Skin epidermis (tissue), 12 donors: Measurements from ENCODE around the gene ZSCAN26.
"Not testable (repeated sequence)": the region's sequence is repeated elsewhere in the genome, so short reads cannot be mapped to it uniquely, and the experiment has no call there.

Experiments used
- H3K27ac ChIP-seq, 21 experiments: fragments of 200-600 bp; sonication (generic) in 11 of 21; one replicate each; pipeline ENCODE4 v1.5.0; 2020; ENCODE audit warnings: mild to moderate bottlenecking in 3 of 21, inconsistent platforms in 2 of 21, moderate library complexity in 2 of 21
- H3K4me3 ChIP-seq, 7 experiments: fragments of 200-600 bp; sonication (generic) in 2 of 7; one replicate each; pipeline ENCODE4 v1.5.0; 2020; ENCODE audit warnings: inconsistent platforms in 2 of 7, mild to moderate bottlenecking in 2 of 7, moderate library complexity in 1 of 7

ZSCAN26 gene

DNA sequence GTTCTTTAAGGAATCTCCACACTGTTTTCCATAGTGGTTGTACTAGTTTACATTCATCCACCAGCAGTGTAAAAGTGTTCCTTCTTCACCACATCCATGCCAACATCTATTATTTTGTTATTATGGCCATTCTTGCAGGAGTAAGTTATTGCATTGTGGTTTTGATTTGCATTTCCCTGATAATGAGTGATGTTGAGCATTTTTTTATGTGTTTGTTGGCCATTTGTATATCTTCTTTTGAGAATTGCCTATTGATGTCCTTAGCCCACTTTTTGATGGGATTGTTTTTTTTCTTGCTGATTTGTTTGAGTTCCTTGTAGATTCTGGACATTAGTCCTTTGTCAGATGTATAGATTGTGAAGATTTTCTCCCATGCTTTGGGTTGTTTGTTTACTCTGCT lies 39.4 kb downstream of the ZSCAN26 start:
- not testable (repeated sequence) for H3K27ac ChIP-seq, H3K4me3 ChIP-seq

- Histone ChIP-seq H3K27ac (no peak overlapping the region), H3K4me3 (no peak overlapping the region)
These were observed 44.3 kb downstream of the ZSCAN26 start for GRCh38 chr6:28311139-28311823.

DNA sequence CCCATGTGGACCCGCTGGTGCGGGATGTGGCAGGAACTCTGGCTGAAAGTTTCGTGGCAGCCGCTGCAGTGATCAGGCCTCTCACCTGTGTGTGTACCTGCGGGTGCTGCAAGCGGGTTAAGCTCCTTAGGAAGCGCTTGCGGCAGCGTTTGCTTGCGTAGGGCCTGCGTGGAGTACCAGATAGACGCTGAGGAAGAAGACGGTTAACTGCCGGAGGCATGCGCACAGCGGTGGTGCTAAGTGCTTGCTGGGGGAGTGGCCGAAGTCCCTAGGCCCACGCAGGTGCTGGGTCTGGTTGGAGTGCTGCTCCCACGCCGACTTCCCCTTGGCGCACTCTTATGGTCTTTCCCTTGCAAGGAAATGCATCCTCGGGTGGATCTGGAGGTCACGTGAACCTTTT lies 46.0 kb downstream of the ZSCAN26 start:
- no peak overlapping the region for H3K4me3 ChIP-seq
- no peak overlapping the region for H3K27ac ChIP-seq

GRCh38 chr6:28315628-28316027 lies 48.7 kb downstream of the ZSCAN26 start:
- Histone ChIP-seq H3K4me3 (no peak overlapping the region), H3K27ac (no peak overlapping the region)

DNA sequence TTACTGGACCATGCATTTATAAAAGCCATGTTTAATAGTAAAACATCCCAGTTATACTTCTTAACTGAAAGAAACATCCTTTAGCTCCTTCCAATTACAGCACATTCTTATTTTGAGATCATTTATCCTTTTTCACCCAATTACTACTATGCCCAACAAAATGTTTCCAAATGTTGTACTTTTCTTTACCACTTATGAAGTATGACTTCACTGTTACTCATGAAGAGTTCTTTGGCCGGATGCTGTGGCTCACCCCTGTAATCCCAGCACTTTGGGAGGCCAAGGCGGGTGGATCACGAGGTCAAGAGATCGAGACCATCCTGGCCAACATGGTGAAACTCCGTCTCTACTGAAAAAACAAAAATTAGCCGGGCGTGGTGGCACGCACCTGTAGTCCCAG lies 50.9 kb downstream of the ZSCAN26 start:
- not testable (repeated sequence) for H3K4me3 ChIP-seq, H3K27ac ChIP-seq

- no peak overlapping the region for H3K4me3 ChIP-seq
- H3K27ac ChIP-seq = no peak overlapping the region
These were observed 55.7 kb downstream of the ZSCAN26 start for GRCh38 chr6:28322661-28323060.

DNA sequence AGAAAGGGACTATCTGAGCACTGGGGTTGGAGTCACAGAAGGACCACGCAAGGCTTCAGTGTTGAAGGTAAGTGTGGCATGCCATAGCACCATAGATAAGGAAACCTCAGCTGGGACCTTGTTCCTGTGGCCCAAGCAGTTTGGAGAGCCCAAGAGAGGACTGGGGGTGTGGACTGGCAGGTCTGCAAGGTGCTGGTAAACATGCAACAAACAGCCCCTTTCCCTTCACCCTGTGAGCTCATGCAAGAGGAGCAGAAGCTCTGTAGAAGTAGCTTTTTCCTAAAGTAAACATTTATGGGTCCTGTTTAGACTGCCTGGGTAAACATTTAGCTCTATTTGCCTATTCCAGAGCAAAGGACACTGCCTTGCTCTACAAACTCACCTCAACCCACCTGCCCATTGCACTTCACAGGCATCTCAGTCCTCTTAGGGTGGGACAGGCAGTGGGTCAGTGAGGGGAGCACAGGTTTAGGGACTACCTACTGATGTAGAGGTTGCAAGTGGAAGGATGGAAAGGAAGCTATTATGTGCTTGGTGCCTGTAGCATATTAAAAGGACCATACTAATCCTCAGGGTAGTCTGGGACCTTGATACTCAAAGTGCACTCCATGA lies 57.0 kb downstream of the ZSCAN26 start:
- H3K4me3 ChIP-seq = no peak overlapping the region
- H3K27ac ChIP-seq = no peak overlapping the region

DNA sequence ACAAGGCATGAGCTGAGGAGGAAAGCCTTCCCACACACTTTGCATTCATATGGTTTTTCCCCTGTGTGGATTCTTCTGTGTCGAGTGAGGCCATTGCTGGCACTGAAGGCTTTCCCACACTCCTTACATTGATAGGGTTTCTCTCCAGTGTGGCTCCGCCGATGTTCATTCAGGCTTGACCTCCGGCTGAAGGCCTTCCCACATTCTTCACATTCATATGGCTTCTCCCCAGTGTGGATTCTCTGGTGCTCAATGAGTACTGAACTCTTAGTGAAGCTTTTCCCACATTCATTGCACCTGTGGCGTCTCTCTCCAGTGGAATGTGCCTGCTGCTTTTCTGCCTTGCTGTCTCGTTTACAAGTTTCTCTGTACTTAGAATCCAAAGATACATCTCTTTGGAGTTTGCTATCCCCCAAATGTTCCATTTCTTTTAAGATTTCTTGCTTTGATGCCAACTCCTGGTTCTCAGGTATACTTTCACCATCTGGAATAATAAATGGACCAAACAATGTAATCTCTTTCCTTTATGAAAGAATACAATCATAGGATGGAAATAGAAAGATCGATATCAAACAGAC lies 59.5 kb downstream of the ZSCAN26 start:
- no peak overlapping the region for H3K27ac ChIP-seq
- H3K4me3 ChIP-seq = no peak overlapping the region
